Amniotic stem cell (primary cell): ENCODE measurements around the gene KIF21B.

Experiments
- DNase-seq: peaks from one replicate; lab custom pipeline; 2025; lab: John Stamatoyannopoulos, UW

Gene KIF21B

DNA sequence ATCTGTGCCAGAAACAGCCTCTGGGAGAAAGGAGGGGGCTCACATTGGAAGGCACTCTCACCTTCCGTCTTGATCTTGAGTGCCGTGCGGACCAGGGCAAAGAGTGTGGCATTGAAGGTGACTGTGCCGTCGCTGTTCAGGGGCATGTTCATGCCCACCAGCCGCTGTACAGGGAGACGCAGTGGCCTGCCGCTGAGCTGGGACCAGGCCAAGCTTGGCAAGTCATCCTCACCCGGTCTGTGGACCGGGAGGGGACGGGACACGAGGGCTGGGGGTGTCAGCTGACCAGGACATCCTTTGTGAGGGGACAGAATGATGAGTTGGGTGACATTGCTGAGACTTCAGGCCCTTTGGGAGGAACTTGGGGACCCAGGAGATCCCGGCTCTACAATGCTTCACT, 25.0 kb upstream of the KIF21B start:
- DNase-seq: no peak

- no peak for DNase-seq
These were observed 20.6 kb upstream of the KIF21B start for GRCh38 chr1:201044119-201044518.

GRCh38 chr1:201042779-201043461, 19.4 kb upstream of the KIF21B start:
- DNase-seq: peak; percentile 17

GRCh38 chr1:201041011-201041410, 17.5 kb upstream of the KIF21B start:
- no peak for DNase-seq

- no peak for DNase-seq
These were observed 16.4 kb upstream of the KIF21B start for GRCh38 chr1:201039876-201040275.

DNA sequence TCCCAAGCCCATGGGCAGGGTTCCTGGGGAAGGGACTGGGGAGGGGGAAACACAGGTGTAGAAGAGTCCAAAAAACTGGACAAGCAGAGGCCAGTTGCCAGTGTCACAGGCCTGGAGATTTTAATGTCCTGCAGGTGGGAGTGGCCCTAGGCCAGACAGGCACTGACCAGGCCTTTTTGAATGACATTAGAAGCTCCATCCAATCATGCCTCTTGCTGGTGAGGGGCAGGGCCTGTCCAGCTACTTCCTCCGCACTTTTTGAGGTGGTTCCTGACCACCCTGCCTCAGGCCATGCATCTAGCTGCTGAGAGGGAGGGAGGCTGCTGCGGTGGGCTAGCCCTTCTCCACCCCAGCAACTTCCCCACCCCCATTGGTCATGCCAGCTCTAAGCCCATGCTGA, 15.9 kb upstream of the KIF21B start:
- no peak for DNase-seq

DNA sequence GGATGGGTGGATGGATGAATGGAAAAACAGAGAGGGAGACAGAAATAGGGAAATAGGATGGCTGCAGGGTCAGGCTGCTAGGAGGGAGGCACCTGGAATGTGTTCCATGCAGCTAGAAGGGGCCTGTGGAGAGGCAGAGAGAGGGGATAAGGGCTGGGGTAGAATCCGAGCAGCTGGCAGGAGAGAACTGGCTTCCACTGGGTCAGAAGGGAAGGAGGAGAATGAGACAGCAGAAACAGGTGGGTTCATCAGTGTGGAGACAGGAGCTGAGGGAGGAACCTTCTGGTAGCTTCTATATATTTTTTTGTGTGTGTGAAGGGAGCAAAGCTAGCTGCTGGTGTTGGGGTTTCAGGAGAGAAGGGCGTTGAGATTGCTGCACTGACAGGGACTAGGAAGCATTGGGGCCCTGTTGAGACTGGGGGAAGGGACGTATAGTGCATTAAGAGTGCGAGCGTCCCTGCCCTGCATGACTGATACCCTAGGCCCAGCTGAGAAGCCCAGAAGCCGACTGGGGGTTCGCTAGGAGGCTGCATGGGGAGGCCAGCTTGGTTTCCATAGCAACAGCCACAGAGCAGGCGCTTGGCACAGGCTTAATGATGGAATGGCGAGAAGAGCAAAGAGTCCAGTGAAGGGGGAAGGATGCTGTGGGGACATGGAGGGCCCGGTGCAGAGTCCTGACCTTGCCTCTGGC, 14.8 kb upstream of the KIF21B start:
- DNase-seq: no peak

GRCh38 chr1:201036188-201036842, 12.8 kb upstream of the KIF21B start:
- DNase-seq: no peak

- DNase-seq: no peak
These were observed 11.2 kb upstream of the KIF21B start for GRCh38 chr1:201034671-201035070.

GRCh38 chr1:201032408-201032807, 8.9 kb upstream of the KIF21B start:
- DNase-seq: no peak

DNA sequence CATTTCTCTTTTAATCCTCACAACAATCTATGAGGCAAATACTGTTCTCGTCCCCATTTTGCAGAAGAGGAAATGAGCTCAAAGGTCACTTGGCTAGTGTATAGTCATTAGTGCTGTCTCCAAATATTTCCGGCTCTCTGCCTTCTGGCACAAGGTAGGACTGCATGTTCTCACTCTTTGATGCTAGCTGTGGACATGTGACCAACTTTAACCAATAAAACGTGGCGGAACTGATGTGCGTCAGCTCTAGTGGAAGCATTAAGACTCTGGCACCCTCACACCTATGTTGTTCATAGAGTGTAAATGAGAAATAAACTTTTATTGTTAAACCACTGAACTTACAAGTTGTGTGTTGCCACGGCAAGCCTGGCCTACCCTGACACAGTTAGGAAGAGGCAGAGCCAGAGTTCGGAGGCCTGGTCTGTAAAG, 5.0 kb upstream of the KIF21B start:
- DNase-seq: no peak

DNA sequence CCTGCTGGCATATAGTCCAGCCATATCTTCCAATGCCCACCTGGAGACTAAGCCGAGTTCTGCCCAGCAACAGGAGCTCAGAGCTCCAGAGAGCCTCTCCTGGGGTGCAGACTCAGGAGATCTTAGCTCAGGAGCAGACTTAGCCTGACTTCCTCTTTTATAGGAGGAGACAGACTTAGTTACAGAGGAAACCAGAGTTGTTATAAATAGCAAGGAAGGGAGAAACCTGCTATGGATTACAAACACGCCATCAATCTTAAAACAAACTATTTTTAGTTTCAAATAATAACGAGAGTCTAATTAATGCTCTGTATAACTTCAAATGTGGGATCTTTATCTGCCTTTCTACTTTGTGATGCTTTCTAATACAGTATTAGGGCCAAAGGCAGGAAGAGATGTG, 3.3 kb upstream of the KIF21B start:
- no peak for DNase-seq

- no peak for DNase-seq
These were observed 2.7 kb upstream of the KIF21B start for GRCh38 chr1:201026234-201026633.

DNA sequence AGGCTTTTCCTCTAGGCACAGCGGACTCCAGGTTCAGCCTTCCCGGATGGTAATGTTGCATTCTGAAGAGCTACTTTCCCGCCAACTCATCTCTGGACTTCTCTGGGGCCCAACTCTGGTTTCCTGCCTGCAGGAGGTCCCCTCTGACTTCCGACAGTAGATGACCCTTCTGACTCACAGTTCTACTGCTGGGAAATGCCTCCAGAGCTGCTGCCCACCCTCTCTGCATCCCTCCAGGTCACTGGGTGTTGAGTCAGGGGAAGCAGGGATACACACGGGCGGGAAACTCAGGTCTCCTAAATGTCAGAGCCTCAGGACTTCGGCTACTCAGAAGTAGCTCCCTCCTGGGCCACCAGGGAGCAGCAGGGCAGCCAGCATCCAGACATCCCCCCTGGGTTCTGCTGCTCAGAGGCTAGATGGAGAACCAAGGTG, 2.1 kb upstream of the KIF21B start:
- DNase-seq: no peak

- no peak for DNase-seq
These were observed 1.1 kb upstream of the KIF21B start for GRCh38 chr1:201024625-201024998.

DNA sequence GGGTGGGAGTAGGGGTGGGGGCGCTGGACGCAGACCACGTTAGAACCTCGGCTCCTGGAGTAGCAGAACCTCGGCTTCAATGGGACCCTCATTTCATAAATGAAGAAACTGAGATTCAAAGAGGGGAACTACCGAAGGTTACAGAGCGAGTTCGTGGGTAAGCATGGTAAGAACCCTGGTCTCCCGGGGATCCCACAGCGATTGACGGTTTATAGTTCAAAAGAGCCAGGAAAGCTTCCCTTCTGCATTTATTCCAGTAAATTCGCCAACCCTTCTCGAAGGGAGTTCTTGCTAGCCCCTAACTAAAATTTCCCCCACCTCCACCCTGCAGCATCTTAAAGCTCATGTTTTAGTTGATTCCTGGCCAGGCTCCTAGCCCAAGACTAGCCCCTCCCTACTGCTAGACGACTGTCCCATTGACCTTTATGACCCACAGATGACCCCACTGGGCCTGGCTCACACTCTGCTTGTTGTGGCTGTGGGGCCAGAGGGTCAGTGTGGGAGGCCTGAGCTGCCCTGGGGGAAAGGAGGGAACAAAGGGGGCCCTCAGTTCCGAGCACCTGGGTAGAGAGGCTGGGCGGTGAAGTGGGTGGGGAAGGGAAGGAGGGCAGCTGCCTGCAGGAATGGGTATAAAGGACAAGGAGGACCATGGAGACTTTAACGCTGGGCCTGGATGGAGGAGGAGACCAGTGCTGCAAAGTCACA, 558 bp upstream of the KIF21B start:
- no peak for DNase-seq

DNA sequence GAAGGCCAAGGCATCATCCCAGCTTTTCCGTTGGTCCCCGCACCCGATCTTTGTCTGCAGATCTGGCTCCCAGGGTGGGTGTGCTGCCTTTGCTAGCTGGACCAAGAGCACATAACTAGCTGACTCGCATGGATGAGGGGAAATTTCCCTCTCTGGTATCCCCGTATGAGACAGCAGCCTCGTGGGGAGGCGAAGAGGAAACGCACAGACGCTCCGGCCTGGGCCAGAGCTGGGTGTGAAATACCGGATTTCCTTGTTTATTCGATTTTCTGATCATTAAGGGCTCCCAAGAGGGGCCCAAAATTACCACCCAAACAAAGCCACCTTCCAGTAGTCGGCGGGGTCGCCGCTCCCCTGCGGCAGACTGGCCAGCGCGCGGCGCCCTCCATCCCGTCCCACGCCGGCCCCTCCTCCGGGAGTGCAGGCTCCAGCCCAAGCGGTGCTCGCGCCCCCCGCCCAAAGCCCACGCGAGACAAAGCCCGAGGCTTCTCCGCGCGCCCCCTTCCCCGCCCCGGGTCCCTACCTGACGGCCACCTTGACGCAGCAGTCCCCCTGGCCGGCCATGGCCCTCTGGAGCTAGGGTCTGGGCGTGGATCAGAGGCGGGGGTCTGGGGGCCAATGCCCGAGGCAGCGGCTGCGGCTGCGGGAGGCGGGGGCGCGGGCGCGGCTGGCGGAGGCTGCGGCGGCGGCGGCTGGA, 546 bp downstream of the KIF21B start:
- no peak for DNase-seq

GRCh38 chr1:201022493-201022819, 1.1 kb downstream of the KIF21B start:
- DNase-seq: no peak

GRCh38 chr1:201021630-201022492, 1.7 kb downstream of the KIF21B start:
- no peak for DNase-seq

DNA sequence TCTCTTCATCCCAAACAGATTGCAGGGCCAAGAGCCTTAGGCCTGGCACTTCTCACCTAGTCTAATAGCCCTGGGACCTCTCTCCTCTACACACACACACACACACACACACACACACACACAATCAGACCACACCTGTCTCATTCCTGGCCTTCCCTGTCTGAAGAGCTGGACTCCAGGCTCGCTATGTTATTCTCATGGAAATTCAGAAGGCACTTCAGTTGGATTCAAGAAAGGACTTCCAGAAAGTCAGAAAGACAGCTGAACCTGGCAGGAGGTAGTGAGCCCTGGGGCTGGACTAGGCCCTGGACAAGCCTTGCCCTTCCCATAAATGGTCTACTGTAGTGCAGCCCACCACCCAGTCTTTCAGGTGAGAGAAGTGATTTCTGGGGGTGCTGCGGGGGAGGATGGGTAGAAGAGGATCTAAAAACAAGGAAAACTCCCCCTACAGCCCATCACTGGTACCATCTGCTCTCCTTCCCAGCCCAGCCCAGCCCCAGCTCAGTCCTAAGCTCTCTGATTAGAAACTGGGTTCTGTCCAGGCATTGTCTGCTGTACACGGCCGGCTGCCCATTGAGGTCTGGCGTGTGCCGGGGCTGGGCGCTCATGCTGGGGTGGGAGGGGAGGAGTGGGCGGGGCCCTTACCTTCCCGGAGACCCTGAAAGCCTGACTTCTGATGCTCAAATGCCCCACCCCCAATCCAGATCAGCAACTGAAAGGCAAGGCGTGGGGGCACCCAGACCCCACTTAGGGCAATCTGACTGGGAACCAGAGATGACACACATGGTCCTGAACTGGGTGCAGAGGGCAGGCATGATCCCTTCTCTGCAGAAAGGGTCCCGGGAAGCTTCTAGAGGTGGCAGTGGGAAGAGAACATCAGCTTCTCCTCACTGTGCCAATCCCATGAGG, 2.5 kb downstream of the KIF21B start:
- no peak for DNase-seq
